SJSA1 (cell line): ENCODE results near the gene C1QTNF6. TPM values are rescaled to one million over a fixed set of nuclear protein-coding genes. Genes with fewer than 3 reads are reported as not detected.
"Not testable (repeated sequence)": the region's sequence is repeated elsewhere in the genome, so short reads cannot be mapped to it uniquely, and the experiment has no call there.

ENCODE experiments used
- DNase-seq, 2 experiments: peaks; one replicate each; pipeline ENCODE4 v3.0.0-alpha.2; 2015 to 2020; ENCODE audit warnings: low spot score in 2 of 2, low read depth in 1 of 2
- H3K27ac ChIP-seq: fragments of 250-450 bp; sonication (Bioruptor Pico); 2 replicates; pipeline ENCODE4 v1.5.1; 2020; ENCODE audit warnings: mild to moderate bottlenecking, moderate library complexity
- H3K27me3 ChIP-seq: fragments of 250-450 bp; sonication (Bioruptor Pico); replicated peaks from 2 replicates; pipeline ENCODE4 v1.5.1; 2020; ENCODE audit warnings: mild to moderate bottlenecking, moderate library complexity
- H3K36me3 ChIP-seq: fragments of 250-450 bp; sonication (Bioruptor Pico); 2 replicates; pipeline ENCODE4 v1.5.1; 2020; ENCODE audit warnings: mild to moderate bottlenecking
- H3K4me1 ChIP-seq: fragments of 250-450 bp; sonication (Bioruptor Pico); replicated peaks from 2 replicates; pipeline ENCODE4 v1.6.1; 2021; ENCODE audit warnings: mild to moderate bottlenecking
- H3K4me3 ChIP-seq: fragments of 250-450 bp; sonication (Bioruptor Pico); 2 replicates; pipeline ENCODE4 v1.5.1; 2020; ENCODE audit warnings: mild to moderate bottlenecking
- H3K9me3 ChIP-seq: fragments of 250-450 bp; sonication (Bioruptor Pico); replicated peaks from 2 replicates; pipeline ENCODE4 v1.5.1; 2020; ENCODE audit warnings: mild to moderate bottlenecking
- total RNA-seq: library from RNA; depleted of rRNA; stranded (reverse); fragments of >200 nt; shearing (Covaris generic); gene quantifications from 2 replicates; pipeline ENCODE4 v1.2.3, GENCODE V29; 2014

The C1QTNF6 gene
- total RNA-seq, 1 experiment from 2014 or later = 3.4 TPM

- no peaks in the 10 kb centered on the region for H3K36me3 ChIP-seq
Measured at GRCh38 chr22:37206841-37207821, 19.1 kb upstream of the C1QTNF6 start.

GRCh38 chr22:37206118-37206840 is 18.2 kb upstream of the C1QTNF6 start:
- Histone ChIP-seq H3K27ac (no peak overlapping the region), H3K9me3 (no peaks in the 10 kb centered on the region), H3K4me1 (no peaks in the 10 kb centered on the region), H3K4me3 (no peak overlapping the region), H3K27me3 (peaks cover 4% of the 10 kb centered on the region), H3K36me3 (no peaks in the 10 kb centered on the region)
- DNase-seq = no peak

More at GRCh38 chr22:37206841-37207821, 19.1 kb upstream of the C1QTNF6 start:
- DNase-seq = no peak
- no peak overlapping the region for H3K27ac ChIP-seq
- H3K4me3 ChIP-seq = no peak overlapping the region
- H3K4me1 ChIP-seq = no peaks in the 10 kb centered on the region
- H3K27me3 ChIP-seq = peaks cover 5% of the 10 kb centered on the region
- H3K9me3 ChIP-seq = no peaks in the 10 kb centered on the region

- no peaks in the 10 kb centered on the region for H3K36me3 ChIP-seq
Measured at GRCh38 chr22:37205046-37205445, 17.0 kb upstream of the C1QTNF6 start.

GRCh38 chr22:37204045-37204655 is 16.1 kb upstream of the C1QTNF6 start:
- Histone ChIP-seq H3K27ac (no peak overlapping the region), H3K36me3 (no peaks in the 10 kb centered on the region), H3K4me1 (peaks cover 4% of the 10 kb centered on the region), H3K9me3 (no peaks in the 10 kb centered on the region), H3K4me3 (no peak overlapping the region), H3K27me3 (no peaks in the 10 kb centered on the region)
- DNase-seq = no peak

More at GRCh38 chr22:37205046-37205445, 17.0 kb upstream of the C1QTNF6 start:
- H3K9me3 ChIP-seq = no peaks in the 10 kb centered on the region
- H3K4me3 ChIP-seq = no peak overlapping the region
- no peak for DNase-seq
- no peaks in the 10 kb centered on the region for H3K4me1 ChIP-seq
- H3K27ac ChIP-seq = no peak overlapping the region
- H3K27me3 ChIP-seq = no peaks in the 10 kb centered on the region

GRCh38 chr22:37203354-37204044 is 15.5 kb upstream of the C1QTNF6 start:
- Histone ChIP-seq H3K9me3 (no peaks in the 10 kb centered on the region), H3K27ac (no peak overlapping the region), H3K4me1 (peaks cover 8% of the 10 kb centered on the region), H3K4me3 (no peak overlapping the region), H3K36me3 (no peaks in the 10 kb centered on the region), H3K27me3 (no peaks in the 10 kb centered on the region)
- no peak for DNase-seq

GRCh38 chr22:37202716-37203115 is 14.7 kb upstream of the C1QTNF6 start:
- Histone ChIP-seq H3K4me1 (peaks cover 14% of the 10 kb centered on the region), H3K36me3 (no peaks in the 10 kb centered on the region), H3K4me3 (no peak overlapping the region), H3K27ac (no peak overlapping the region), H3K9me3 (no peaks in the 10 kb centered on the region), H3K27me3 (no peaks in the 10 kb centered on the region)
- DNase-seq = no peak

- no peaks in the 10 kb centered on the region for H3K36me3 ChIP-seq
- H3K27me3 ChIP-seq = no peaks in the 10 kb centered on the region
- DNase-seq = no peak
Measured at GRCh38 chr22:37202001-37202555, 14.0 kb upstream of the C1QTNF6 start.

GRCh38 chr22:37201443-37201820 is 13.4 kb upstream of the C1QTNF6 start:
- H3K4me3 ChIP-seq, H3K36me3 ChIP-seq, H3K27me3 ChIP-seq, H3K27ac ChIP-seq, H3K9me3 ChIP-seq, DNase-seq: not testable (repeated sequence)
- peaks cover 24% of the 10 kb centered on the region for H3K4me1 ChIP-seq

More at GRCh38 chr22:37202001-37202555, 14.0 kb upstream of the C1QTNF6 start:
- H3K27ac ChIP-seq = no peak overlapping the region
- H3K9me3 ChIP-seq = no peaks in the 10 kb centered on the region
- no peak overlapping the region for H3K4me3 ChIP-seq
- H3K4me1 ChIP-seq = peaks cover 20% of the 10 kb centered on the region

- Histone ChIP-seq H3K9me3 (no peaks in the 10 kb centered on the region), H3K36me3 (no peaks in the 10 kb centered on the region), H3K27ac (no peak overlapping the region), H3K4me1 (peaks cover 24% of the 10 kb centered on the region), H3K27me3 (no peaks in the 10 kb centered on the region), H3K4me3 (no peak overlapping the region; the same call in 1 of the 2 replicates)
- no peak for DNase-seq
Measured at GRCh38 chr22:37199760-37200108, 11.7 kb upstream of the C1QTNF6 start.

GRCh38 chr22:37199103-37199759 is 11.2 kb upstream of the C1QTNF6 start:
- peak; percentile 95 to 99 for DNase-seq
- H3K9me3 ChIP-seq = no peaks in the 10 kb centered on the region
- peak overlapping the region; percentile 73 for H3K27ac ChIP-seq
- no peaks in the 10 kb centered on the region for H3K36me3 ChIP-seq
- H3K4me1 ChIP-seq = peaks cover 24% of the 10 kb centered on the region
- H3K4me3 ChIP-seq = peak overlapping the region; percentile 51
- no peaks in the 10 kb centered on the region for H3K27me3 ChIP-seq

GRCh38 chr22:37198258-37199102 is 10.4 kb upstream of the C1QTNF6 start:
- H3K9me3 ChIP-seq = no peaks in the 10 kb centered on the region
- peak overlapping the region; percentile 51 for H3K4me3 ChIP-seq
- H3K4me1 ChIP-seq = peaks cover 24% of the 10 kb centered on the region
- peak overlapping the region; percentile 73 for H3K27ac ChIP-seq
- H3K27me3 ChIP-seq = no peaks in the 10 kb centered on the region
- H3K36me3 ChIP-seq = no peaks in the 10 kb centered on the region
- peak; percentile 51 to 72 for DNase-seq
